HCEC 1CT (cell line): ENCODE measurements around the gene NRG4.
"Not testable (repeated sequence)": the region's sequence is repeated elsewhere in the genome, so short reads cannot be mapped to it uniquely, and the experiment has no call there.

Source experiments
- DNase-seq: peaks from one replicate; pipeline ENCODE4 v3.0.0-alpha.2; 2017

Gene NRG4

DNA sequence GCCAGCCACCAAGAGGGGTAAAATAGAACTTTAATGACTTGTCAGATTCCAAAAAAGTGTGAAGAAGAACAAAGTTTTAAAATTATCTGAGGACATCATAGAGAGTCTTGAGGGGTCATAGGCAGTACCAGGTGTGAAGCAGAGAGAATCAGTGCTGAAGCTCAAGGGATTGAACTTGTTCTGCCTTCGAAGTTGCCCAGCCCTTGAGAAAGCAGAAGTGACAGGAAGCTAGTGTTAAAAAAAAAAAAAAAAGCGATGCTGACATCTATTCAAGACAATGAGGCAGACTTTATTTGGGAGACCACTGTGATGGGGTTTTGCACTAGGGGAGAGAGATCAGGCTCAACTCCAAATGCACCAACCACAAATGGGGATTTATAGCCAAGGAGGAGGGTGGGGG is 86.8 kb downstream of the NRG4 start:
- no peak for DNase-seq

GRCh38 chr15:75924576-75924975 is 87.6 kb downstream of the NRG4 start:
- DNase-seq: no peak

DNA sequence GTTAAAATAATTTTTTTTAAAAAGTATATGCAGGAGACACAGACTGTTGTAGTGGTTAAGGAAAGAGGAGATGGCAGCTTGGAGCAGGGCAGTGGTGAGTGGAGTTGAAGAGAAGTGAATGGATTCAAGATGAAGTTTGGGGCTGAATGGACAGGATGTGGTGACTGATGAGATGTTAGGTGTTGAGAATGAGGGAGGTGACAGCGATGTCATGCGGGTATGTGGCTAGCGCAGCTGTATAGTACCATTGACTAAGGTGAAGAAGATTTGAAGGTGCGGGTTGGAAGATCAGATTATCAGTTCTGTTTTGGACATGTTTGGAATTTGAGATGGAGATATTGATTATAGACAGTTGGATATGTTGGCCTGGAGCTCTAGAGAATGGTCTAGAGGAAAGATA is 88.5 kb downstream of the NRG4 start:
- no peak for DNase-seq

GRCh38 chr15:75921732-75922703 is 90.2 kb downstream of the NRG4 start:
- DNase-seq: peak; percentile 93

DNA sequence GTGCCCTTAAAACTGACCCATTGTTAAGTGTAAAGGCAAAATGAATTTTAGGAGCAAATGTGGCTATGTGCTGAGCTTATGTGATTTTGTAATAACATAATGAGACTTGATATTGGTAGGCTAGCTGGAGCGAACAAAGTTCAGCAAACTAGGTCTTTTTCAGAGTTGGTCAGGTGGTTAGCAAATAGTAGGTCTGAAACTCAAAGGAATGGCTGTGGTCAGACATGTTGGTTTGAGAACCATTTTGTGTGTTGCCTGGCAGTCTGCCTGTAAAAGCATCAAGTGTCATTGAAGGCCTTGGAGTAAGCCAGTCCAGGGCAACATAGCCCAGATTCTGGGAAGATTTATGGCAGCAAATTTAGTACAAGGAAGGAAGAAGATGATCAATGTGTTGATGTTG is 92.1 kb downstream of the NRG4 start:
- no peak for DNase-seq

DNA sequence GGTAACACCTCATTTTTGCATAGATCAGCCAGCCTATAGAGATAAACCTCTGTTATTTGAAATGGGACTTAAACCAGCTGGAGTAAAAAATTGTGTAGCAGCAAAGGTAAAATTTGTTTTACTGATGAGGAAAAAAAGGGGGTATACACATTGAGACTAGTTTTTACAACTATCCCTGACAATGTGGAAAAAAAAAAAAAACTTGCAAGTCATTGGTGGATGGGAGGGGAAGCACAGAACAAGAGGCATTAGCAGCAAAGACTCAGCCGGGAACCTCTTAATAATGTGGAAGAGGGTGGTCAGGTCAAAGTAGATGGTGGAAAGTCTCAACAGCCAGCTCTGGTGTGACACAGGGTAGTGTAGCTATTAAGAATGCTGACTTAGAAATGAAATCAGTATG is 94.1 kb downstream of the NRG4 start:
- no peak for DNase-seq

- no peak for DNase-seq
These were observed 95.2 kb downstream of the NRG4 start for GRCh38 chr15:75916978-75917377.

- DNase-seq: not testable (repeated sequence)
These were observed 101.9 kb downstream of the NRG4 start for GRCh38 chr15:75910355-75910754.

DNA sequence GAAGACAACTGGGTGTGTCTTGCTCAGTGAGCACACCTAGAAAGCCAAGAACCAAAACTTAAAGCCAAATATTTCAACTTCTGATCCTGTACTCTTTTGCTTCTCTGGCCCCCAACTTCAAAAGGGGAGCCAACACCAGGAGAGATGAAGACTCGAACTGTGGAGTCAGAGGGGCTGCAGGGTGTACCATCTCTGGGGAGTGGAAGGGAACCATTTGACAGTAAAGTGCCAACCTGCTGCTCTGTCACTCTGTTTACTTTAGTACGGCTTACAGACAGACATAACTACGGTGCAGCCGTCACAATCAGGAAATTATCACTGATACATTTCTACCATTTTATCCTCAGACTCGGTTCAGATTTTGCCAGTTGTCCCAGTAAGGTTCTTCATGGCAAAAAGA is 107.0 kb downstream of the NRG4 start:
- DNase-seq: no peak

DNA sequence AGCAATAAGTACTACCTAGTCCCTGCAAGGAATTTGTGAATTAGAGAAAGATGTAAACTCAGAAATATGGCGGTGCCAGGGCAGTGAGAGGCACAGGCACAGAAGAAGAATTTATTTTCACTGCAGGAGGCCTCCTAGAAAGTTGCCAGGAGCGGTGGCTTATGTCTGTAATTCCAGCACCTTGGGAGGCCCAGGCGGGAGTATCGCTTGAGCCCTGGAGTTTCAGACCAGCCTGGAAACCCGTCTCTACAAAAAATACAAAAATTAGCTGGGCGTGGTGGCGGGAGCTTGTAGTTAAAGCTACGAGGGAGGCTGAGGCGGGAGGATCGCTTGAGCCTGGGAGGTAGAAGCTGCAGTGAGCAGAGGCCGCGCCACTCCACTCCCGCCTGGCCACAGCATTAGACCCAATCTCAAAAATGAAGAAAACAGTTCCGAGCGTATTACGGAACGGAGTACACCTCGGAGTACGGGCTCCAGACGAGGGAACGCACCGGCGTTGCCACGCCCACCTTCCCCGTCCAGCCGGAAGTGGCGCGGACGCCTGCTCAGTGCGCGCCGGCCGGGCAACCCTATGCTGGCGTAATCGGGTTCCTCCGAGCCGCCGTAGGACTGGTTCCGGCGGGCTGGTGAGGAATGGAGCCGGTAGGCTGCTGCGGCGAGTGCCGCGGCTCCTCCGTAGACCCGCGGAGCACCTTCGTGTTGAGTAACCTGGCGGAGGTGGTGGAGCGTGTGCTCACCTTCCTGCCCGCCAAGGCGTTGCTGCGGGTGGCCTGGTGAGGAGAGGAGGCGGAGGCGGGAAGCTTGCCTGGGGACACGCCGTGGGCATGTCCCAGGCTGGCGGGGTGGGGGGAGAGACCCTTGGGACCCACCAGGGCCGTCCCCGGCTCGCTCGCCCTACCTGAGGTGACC is 108.6 kb downstream of the NRG4 start, which contains the start of gene FBXO22:
FBXO22 (plus strand) TSS at position 548 of the 909 bp plus-strand sequence; CDS start at position 634, 86 bp downstream.
- peak; percentile 90 for DNase-seq

GRCh38 chr15:75902129-75902557 is 110.1 kb downstream of the NRG4 start:
- DNase-seq: no peak

GRCh38 chr15:75900577-75900976 is 111.6 kb downstream of the NRG4 start:
- DNase-seq: no peak

DNA sequence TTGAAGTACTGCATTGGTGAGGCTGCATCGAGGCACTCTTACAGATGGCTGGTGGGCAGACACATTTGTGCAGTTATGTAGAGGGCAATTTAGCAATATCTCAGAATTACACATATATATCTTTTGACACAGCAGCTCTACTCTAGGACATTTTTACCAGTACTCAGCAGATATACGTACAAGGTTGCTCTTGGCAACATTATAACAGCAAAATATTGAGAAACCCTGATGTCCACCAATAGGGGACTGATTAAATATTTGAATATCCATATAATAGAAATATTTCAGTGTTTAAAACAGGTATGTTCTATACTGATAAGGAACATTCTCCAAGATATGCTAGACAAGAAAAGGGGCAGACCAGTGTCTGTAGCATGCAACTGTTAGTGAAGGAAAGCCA is 116.5 kb downstream of the NRG4 start:
- no peak for DNase-seq

- peak; percentile 85 for DNase-seq
These were observed 120.3 kb downstream of the NRG4 start for GRCh38 chr15:75891895-75892294.
